ENCODE data around the gene ASPN. TPM values are rescaled to one million over a fixed set of nuclear protein-coding genes. Genes with fewer than 3 reads are reported as not detected.

ASPN gene
- total RNA-seq, 2 experiments from 2014 or later: not detected

DNA sequence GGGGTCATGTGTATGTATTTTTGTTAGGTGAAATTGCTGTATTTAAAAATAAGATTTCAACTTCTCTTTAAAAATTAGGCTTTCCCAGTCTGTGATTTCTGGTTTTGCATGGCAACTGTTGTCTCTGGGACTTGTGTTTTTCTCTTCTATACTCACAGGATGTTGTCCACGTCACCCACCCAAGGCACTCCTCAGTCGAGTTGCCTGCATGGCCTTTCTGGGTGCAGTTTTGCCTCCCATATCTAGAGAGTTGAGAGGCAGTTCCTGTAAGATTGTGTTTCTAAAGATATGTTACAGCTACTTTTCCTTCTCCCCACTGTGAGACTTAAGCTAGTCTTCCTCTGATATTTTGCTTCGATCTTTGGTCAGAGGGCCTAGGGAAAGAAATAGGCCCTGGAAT is 2.3 kb upstream of the ASPN start:
- no peaks in the 10 kb centered on the region for H3K4me1 ChIP-seq (ENCODE audit: insufficient read depth, low read length)
- intact Hi-C loops (cut with DNase I, micrococcal nuclease): no loop called here
- ChIA-PET POLR2A (interaction anchor here (1.1 kb wide), 1 partner anchor 18 kb away, joined by 3 read pairs; no protein-coding TSS in a partner anchor), CTCF (no interaction called here)
- Mint-ChIP-seq H3K9me3 (no peaks in the 10 kb centered on the region), H3K27ac (no peak overlapping the region), H3K4me1 (ENCODE audit: low read depth) (no peaks in the 10 kb centered on the region), H3K4me3 (no peak overlapping the region), H3K36me3 (ENCODE audit: low read depth) (no peaks in the 10 kb centered on the region), H3K27me3 (no peaks in the 10 kb centered on the region)
- ATAC-seq (ENCODE audit: poor library complexity) (no peak), DNase-seq (no peak)
- TF ChIP-seq, protein P1, sequence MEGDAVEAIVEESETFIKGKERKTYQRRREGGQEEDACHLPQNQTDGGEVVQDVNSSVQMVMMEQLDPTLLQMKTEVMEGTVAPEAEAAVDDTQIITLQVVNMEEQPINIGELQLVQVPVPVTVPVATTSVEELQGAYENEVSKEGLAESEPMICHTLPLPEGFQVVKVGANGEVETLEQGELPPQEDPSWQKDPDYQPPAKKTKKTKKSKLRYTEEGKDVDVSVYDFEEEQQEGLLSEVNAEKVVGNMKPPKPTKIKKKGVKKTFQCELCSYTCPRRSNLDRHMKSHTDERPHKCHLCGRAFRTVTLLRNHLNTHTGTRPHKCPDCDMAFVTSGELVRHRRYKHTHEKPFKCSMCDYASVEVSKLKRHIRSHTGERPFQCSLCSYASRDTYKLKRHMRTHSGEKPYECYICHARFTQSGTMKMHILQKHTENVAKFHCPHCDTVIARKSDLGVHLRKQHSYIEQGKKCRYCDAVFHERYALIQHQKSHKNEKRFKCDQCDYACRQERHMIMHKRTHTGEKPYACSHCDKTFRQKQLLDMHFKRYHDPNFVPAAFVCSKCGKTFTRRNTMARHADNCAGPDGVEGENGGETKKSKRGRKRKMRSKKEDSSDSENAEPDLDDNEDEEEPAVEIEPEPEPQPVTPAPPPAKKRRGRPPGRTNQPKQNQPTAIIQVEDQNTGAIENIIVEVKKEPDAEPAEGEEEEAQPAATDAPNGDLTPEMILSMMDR (IDR thresholded peaks at IDR 0.05): no peak
- no peak overlapping the region for H3K4me3 ChIP-seq (ENCODE audit: low read length)
- no peaks in the 10 kb centered on the region for H3K27me3 ChIP-seq (ENCODE audit: control insufficient read depth in 1 of 2, insufficient read depth in 2 of 2, low read length in 2 of 2)
- H3K36me3 ChIP-seq (ENCODE audit: insufficient read depth, low read length): no peaks in the 10 kb centered on the region
- no peak overlapping the region for H3K27ac ChIP-seq (ENCODE audit: low read depth in 1 of 2, low read length in 2 of 2)
- no peaks in the 10 kb centered on the region for H3K9me3 ChIP-seq (ENCODE audit: control insufficient read depth in 1 of 2, insufficient read depth in 1 of 2, low read length in 2 of 2)

DNA sequence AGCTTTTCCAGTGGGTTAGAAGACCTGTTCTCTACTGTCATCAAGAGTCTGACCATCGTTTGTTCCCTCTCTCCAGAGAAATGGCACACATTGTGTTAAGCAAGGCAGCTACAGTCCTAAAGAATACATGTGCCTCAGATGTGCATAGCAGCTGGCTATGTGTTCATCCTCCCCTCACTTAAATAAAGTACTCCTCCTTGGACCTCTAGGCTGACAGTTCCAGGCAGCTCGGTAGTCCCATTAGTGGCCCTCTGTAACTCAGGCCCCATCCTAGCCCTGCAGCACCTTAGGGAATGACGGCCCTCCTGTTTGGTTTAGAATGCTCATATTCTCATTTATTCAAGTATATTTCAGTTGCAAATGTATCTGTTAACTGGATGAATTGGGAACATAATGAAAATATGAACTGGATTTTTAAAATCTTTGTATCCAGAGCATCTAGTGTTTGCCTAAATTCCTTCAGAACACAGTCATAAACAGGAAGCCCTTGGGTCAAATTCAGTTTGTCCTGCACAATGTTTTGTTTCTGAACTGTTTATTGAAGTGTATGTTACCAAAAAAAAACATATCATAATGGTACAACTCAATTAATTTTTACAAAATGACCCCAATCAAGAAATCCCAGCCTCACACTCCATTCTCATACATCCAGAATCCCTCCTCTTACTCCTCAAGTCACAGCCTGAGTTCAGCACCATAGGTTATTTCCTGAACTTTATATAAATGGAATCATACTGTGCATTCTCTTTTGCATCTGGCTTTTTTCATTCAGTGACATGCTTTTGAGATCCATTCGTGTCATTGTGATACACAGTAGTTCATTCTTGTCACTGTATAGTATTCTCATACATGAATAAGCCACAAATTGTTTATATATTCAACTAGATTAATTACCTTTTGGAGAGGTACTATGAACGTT is 1.6 kb upstream of the ASPN start:
- no peaks in the 10 kb centered on the region for H3K27me3 Mint-ChIP-seq

DNA sequence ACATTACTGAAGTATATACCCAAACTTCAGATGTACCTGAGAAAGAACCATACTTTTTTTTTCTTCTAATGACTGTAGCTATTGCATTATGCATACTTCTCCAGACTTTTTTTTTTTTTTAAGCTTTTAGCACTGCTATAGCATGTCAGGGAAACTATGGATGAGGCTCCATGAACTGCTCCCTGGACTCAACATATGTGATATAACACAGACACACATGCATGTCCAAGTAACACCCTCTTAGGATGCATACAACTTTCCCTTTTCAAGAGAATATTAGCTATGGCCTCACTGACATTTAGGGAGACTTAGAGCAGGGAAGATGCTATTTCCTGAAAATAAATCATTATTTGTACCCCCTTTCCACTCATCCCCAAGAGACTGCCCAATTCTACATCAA is 499 bp upstream of the ASPN start:
- POLR2A ChIA-PET: interaction anchor here (1.0 kb wide), 1 partner anchor 40 kb away, joined by 4 read pairs; no protein-coding TSS in a partner anchor
- Histone ChIP-seq H3K4me3 (ENCODE audit: low read length) (no peak overlapping the region), H3K27ac (ENCODE audit: low read depth in 1 of 2, low read length in 2 of 2) (no peak overlapping the region), H3K27me3 (ENCODE audit: control insufficient read depth in 1 of 2, insufficient read depth in 2 of 2, low read length in 2 of 2) (no peaks in the 10 kb centered on the region), H3K36me3 (ENCODE audit: insufficient read depth, low read length) (no peaks in the 10 kb centered on the region), H3K9me3 (ENCODE audit: control insufficient read depth in 1 of 2, insufficient read depth in 1 of 2, low read length in 2 of 2) (no peaks in the 10 kb centered on the region), H3K4me1 (ENCODE audit: insufficient read depth, low read length) (no peaks in the 10 kb centered on the region)
- Mint-ChIP-seq H3K4me1 (ENCODE audit: low read depth) (no peaks in the 10 kb centered on the region), H3K4me3 (no peak overlapping the region), H3K27me3 (no peaks in the 10 kb centered on the region), H3K9me3 (no peaks in the 10 kb centered on the region), H3K36me3 (ENCODE audit: low read depth) (no peaks in the 10 kb centered on the region), H3K27ac (no peak overlapping the region)
- DNase-seq (no peak), ATAC-seq (ENCODE audit: poor library complexity) (no peak)
- CTCF ChIA-PET: interaction anchor here (1.1 kb wide), 1 partner anchor 29 kb away, joined by 3 read pairs; no protein-coding TSS in a partner anchor
- intact Hi-C loops (cut with DNase I, micrococcal nuclease): no loop called here
- TF ChIP-seq, protein P1 (IDR thresholded peaks at IDR 0.05): no peak

More for the DNA sequence above, 1.6 kb upstream of the ASPN start:
- Mint-ChIP-seq H3K9me3 (no peaks in the 10 kb centered on the region), H3K36me3 (ENCODE audit: low read depth) (no peaks in the 10 kb centered on the region), H3K4me3 (no peak overlapping the region), H3K27ac (no peak overlapping the region), H3K4me1 (ENCODE audit: low read depth) (no peaks in the 10 kb centered on the region)
- CTCF ChIA-PET: no interaction called here
- POLR2A ChIA-PET: no interaction called here
- Histone ChIP-seq H3K27ac (ENCODE audit: low read depth in 1 of 2, low read length in 2 of 2) (no peak overlapping the region), H3K4me1 (ENCODE audit: insufficient read depth, low read length) (no peaks in the 10 kb centered on the region), H3K9me3 (ENCODE audit: control insufficient read depth in 1 of 2, insufficient read depth in 1 of 2, low read length in 2 of 2) (no peaks in the 10 kb centered on the region), H3K27me3 (ENCODE audit: control insufficient read depth in 1 of 2, insufficient read depth in 2 of 2, low read length in 2 of 2) (no peaks in the 10 kb centered on the region), H3K4me3 (ENCODE audit: low read length) (no peak overlapping the region), H3K36me3 (ENCODE audit: insufficient read depth, low read length) (no peaks in the 10 kb centered on the region)
- intact Hi-C loops (cut with DNase I, micrococcal nuclease): no loop called here
- TF ChIP-seq, protein P1 (IDR thresholded peaks at IDR 0.05): no peak
- ATAC-seq (ENCODE audit: poor library complexity) (no peak), DNase-seq (no peak)

All from CD4-positive, alpha-beta T cell (primary cell).